Measurements from ENCODE around the gene MVD.
A peak's percentile ranks its signal among the peaks of the same experiment; 100 is the strongest.

Gene MVD

DNA sequence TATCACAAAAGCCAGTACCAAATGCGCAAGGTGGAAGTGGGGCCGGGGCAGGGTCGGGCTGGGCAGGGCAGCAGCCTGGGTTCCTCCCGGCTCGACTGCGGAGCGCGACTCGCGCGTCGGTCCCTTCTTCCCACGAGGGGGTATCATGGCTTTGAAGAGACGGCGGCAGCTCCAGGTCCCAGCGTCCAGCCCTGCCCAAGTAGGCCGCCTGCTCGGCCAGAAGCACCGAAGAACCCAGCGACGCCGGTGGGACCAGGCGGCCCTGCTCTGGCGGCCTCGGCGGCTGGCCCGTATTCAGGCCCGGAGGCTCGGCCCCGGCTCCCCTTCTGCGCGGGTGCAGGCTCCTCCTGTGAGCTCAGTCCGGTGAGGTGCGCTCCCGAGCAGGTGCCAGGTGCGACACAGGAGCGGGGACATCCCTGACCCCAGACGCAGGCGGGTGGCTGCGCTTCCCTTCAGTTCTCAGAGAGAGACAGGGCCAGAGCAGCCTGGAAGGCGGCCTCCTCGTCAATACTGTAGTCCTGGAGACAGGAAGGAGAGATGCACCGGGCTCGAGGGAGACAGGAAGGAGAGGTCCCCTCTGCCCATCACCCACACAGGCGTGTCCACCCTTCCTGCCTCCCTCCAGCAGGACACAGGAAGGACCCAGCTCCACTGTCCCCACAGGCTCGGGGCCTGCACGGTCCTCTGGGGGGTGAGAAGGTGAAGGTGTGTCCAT is 34.4 kb upstream of the MVD start:
- DNase-seq, result no peak

DNA sequence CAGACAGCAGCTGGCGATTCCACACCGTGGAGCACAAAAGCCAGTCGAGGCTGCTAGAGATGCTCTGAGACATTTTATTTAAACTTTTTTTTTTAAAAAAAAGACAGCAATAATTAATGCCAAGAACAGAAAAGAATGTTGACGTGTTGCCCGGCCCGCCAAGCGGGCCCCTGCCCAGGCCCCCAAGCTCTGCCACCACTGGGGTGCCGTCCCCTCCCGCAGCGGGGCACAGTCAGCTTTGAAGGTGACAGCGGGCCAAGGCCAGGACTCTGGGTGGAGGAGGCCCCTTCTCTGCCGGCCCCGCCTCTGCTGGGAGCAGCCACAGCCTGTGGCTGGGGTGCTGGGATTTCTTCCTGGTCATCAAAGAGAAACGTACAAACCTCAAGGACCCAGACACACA is 33.5 kb upstream of the MVD start:
- DNase-seq, result no peak

DNA sequence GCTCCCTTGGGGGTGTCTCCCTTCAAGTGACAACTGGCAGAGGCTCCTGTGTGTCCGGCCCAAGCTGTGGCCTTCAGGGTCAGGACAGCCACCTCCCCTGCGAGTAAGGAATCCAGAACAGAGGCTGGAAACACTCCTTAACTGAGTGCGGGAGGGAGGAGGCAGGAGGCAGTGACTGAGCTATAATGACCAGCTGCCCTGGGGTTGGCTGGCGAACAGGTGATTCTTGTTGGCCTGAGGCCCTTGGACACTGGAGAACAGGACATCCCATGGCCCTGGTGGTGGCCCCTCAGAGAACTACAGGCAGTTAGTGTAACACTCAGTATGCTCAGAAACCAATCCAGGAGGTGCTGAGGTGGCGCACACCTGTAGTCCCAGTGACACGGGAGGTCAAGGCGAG is 32.9 kb upstream of the MVD start:
- DNase-seq, result no peak

DNA sequence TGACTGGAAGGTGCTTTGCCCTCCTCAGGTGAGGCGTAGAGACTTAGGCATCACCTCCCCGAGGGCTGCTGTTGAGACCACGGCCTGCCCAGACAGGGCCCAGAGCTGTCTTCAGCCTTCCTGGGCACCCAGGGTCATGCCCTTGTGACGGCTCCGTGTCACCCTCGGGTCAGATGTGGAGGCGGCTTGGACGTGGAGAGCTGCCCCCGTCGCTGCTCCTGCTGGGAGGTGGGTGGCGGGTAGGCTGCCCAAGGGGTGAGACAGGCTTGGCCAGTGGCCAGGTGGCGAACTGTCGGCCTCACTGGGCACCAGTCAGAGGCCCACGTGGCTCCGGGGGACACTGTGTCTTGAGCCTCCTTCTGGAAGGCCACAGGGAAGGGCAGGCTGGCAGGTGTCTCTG is 32.3 kb upstream of the MVD start:
- peak; percentile 28 to 66 (median 62) for DNase-seq

DNA sequence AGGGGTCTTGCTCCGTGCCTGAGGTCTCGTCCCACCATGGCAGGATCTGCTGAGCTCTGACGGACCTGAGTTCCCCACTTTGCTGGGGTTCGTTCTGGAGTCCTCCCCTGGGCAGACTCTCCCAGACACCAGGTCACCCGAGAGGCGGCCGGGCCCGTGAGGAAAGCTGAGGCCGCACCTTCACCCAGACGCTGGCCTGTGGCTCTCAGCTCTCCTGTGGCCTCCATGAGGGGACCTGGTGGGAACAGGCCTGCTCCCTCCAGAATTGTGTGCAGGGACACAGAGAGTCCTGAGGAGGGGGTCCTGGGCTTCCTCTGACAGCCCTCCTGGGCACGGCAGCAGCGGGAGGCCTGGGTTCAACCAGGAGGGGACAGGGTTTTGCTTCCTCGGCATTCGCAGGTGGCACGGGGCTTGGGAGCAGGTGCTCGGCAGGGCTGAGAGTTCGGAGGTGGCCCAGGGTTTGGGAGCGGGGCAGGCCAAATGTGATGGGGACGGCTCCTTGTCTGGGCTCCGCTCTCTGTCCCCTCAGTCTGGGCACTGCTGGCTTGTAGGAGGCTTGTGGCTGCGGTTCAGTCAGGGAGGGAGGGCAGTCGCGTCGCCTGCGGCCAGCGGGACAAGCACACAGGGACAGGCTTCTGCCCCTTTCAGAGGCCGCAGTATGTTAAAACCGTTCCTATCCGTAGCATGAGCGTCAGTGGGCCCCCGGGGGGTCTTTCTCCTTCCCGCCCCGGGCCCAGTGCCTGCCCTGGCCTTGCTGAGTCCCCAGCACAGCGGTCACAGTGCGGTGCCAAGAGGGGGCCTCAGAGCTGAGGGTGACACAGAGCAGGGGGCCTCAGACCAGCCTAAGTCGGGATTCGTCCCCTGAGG is 31.6 kb upstream of the MVD start:
- no peak for DNase-seq

DNA sequence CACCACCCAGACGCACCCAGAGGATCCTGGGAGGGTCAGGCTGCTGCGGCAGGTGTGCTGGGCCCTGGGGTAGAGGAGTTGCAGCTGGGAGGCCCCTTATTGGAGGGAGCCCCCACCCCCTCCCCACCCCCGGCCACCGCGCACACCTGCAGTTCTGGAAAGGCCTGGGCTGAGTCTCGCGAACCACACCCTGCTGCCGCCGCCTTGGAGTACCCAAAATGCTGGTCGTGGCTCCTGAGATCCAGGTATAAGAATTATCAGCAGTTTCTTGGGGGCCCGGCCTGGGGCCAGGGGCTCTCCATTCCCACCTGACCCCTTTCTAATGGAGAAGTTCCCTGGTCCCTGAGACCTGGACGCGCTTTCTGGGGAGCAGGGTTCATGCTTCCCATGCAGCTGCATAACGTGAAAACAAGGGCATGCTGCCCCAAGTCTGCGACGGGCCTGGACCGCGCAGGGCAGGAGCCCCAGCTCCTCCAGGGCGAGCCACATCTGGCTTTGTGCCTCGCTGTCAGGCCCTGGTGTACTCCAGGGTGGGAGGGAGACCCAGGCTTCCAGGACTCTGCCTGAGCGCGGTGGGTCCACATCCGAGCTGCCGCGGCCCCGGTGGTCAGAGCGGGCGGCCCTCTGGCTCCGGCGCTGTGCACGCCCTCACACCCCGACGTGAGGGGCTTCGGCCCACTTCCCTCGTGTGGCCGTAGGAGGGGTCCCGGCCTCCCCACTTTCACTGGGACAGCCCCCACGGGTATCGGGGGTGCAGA is 30.7 kb upstream of the MVD start:
- no peak for DNase-seq

DNA sequence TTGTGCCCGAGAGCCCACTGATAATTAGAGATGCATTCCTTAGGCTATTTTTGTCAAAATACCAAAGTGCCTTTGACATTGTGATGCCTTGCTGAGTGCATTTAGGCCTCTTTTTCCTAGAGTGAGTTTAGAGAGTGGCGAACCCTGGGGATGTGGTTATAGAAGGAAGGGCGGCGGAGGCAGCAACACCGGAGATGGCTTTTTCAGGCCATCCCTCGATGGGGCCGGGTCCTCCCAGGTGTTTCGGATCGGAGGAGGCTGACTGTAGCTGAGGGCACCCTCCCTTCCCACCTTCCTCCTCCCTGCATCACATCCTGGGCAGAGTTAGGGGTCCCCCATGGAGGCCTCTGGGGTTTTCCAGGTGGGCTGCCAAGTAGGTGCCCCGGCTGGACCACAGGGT is 30.0 kb upstream of the MVD start:
- no peak for DNase-seq

DNA sequence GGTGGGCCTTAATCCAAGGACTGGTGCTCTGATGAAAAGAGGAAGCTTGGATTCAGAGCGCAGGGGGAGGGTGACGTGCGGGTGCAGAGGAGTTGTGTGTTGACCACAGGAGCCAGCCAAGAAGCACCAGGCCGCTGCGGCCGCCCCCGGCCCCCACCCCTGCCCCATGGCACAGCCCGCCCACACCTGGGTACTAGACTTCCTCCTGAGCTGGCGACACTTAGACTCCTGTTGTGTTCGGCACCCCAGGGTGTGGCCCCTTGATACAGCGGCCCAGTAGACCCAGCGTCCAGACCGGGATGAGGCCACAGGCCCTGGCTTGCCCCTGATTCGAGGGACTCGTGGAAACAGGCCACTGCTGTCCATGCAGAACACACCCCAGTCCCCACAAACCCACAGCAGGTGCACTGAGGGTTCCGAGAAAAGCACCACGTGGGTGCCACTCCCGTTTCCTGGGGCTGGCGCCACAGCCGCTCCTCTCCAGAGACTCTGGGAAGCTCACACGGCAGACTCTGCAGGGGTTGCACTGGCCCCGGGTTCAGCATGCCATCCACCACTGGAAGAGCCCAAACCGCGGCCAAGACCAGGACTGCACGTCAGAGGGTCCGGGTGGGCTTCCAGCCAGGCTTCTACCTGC is 29.2 kb upstream of the MVD start:
- DNase-seq, result peak; percentile 89 to 96 (median 94)

DNA sequence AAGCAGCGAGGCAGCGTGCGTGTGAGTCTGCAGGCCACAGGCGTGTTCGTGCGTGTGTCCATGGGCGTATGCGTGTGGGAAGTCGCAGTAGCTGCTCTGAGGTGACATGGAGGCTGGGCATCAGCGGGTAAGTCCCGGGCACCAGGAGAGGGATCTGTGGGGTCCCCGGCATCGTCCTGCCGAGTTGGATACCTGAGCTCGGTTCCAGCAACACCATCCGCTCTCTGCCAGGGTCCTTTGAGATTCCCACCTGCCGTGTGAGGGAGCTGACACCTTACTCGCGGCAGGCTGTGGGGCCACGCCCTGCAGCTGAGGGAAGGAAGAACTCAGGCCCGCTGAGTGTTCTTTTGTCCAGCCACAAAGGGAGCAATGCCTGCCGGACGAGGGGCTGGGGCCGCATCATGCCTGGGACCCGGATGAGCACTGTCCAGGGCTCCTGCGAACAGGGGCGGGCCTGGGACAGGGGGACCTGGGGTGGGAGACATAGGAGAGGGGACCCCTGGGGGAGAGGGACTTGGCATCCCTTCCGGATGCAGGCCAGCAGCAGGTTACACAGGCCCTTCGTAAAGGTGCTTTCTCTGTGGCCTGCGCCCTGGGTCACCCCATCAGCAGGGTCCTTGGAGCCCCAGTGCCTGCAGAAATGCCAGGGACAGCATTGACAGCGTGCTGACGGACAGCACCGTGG is 28.4 kb upstream of the MVD start:
- no peak for DNase-seq

DNA sequence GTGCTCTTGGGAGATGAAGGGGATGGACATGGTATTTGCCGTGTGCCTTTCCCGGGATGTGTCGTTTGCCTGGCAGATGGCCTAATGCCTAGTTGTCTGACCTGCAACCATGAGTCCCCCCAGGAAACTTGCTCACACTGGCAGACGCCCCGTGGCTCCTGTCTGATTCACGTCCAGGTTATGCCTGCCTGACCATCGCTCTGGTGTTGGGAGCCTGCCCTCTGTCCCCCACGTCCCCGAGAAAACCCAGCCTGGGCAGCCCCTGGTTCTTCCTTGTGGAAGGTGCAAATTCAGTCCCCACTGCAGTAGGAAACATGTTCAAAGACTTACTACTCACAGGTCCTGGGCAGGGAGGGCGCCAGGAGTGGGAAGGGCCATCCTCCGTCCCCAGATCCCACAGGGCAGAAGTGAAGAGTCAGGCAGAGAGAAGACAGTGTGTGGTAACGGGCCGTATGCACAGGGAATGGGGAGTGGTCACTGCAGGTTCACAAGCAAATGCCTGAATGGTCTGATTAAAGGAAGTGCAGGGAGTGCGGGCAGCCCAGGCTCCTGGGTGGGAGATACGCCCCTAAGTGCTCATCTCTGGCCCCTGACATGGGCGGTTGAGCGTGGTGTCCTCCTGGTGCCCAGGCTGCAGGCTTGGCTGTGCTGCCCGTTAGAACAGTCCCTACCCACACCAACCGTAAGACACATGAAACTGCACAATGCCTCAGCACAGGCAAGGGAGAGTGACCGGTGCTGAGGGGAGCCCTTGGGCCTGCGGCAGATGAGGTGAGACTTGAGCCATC is 27.6 kb upstream of the MVD start:
- peak in 1 of 4 experiments; percentile 45 for DNase-seq

DNA sequence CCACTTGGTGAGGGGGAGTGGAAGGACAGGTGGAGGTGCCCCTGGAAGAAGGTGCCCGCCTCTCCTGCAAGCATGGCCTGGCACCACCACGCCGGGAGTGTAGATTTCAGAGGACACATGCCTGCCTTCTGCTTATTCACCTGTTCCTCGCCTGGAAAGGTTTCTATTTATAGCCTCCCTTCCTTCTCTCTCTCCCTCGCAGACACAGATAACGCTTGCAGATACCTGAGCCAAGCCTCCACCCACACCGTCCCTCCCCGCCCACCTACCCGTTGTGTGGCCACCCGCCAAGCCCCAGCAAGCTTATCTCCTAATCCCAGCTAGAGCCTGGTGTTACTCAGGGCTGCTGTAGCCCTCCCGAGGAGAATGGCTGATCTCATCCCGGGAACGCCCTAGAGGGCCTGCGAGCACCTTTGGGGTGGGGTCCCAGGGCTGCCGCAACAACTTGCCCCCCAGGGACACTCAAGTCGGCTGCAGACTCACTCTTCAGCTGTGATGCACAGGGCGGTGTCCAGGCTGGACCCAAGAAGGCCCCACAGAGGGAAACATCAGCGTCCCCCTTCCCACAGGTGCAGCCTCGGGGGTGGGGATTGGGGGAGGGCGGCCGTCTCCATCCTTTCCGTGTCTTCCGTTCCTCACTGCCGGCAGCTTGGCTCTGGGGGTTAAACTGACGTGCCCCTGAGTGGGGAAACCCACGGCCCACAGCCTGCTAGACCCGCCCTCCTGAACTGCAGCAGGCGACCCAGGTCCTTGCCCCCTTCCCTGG is 25.3 kb upstream of the MVD start:
- no peak for DNase-seq

DNA sequence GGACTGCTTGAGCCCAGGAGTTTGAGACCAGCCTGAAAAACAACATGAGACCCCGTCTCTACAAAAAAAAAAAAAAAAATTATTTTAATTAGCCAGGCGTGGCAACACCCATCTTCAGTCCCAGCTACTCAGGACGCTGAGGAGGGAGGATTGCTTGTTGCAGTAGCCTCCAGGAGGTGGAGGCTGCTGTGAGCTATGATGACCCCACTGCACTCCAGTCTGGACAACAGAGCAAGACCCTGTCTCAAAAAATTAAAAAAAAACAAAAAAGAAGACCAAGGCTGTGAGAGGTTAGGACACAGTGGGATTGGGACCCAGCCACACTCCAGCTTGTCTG is 24.8 kb upstream of the MVD start:
- no peak for DNase-seq

DNA sequence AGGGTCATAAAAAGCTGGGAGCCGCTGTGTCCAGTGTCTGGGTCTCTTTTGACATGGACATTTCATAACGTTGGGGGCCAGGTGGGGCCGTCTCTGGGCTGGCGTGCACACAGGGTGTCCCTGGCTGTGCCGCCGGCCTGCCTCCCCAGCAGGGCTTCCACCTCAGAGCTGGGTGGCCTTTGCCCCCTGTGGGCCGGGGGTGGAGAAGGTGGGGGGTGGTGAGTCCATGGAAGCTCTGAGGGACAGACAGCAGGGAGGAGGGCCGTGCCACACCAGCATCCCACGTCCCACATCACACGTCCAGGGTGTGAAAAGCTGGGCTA is 24.3 kb upstream of the MVD start:
- DNase-seq, result no peak

DNA sequence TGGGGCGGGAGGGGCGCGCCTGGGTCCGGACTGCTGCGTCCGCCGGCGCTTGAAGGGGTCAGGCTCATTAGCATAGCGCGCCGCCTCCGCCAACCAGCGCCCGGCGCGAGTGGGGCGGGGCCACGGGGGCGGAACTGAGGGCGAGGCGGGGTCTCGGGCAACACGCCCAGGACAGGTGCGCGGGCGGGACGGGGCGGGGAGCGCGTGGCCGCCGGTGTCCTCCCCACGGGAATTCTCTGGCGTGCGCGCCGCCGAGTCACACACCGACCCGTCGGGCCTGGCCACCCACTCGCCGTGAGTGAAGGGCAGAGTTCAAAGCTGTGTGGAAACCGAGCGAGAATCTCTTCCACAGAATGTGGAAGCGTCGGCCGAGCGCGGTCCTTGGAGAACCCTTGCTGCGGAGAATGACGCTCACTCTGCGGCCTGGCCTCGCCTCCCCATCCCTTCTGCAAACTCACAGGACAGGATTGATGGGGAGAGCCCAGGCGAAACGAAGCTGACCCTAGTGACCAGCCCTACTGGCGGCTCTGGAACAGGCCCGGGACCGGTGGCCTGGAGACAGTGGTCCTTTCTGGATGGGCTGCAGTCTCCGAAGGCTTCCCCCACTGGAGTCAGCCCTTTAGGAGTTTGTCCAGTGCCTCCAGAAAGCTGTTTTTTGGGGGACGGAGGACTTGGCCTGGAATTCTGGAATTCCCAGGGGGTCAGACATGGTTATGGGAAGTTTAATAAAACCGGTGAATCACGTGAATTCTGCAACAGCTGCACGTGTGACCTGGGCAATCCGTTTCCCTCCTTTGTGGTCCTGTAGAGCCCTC is 23.8 kb upstream of the MVD start, which contains the start of gene SNAI3:
Gene SNAI3, minus strand, starts transcription at position 69 of the 815 bp plus-strand sequence. CDS start 101 bp downstream, outside the sequence.
- DNase-seq, result peak; percentile 90 to 96 (median 96)

DNA sequence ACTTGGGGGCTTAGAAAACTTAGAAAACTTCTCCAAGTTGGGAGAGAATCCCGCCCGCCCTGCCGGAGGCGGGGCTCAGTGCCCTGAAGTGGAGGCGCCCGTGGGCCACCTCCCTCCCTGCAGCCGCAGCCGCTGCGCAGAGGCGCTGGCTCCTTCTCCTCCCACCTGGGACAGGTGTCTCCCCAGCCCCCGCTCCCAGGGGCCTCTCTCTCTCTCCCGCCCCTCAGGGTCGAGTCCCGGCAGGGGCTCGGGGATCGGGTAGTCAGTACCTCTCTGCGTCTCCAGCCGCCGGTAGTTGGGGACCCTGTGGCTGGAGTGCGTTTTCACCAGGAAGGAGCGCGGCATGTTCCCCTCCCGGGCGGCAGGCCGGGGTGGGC is 23.2 kb upstream of the MVD start:
- peak; percentile 36 to 71 (median 51) for DNase-seq

DNA sequence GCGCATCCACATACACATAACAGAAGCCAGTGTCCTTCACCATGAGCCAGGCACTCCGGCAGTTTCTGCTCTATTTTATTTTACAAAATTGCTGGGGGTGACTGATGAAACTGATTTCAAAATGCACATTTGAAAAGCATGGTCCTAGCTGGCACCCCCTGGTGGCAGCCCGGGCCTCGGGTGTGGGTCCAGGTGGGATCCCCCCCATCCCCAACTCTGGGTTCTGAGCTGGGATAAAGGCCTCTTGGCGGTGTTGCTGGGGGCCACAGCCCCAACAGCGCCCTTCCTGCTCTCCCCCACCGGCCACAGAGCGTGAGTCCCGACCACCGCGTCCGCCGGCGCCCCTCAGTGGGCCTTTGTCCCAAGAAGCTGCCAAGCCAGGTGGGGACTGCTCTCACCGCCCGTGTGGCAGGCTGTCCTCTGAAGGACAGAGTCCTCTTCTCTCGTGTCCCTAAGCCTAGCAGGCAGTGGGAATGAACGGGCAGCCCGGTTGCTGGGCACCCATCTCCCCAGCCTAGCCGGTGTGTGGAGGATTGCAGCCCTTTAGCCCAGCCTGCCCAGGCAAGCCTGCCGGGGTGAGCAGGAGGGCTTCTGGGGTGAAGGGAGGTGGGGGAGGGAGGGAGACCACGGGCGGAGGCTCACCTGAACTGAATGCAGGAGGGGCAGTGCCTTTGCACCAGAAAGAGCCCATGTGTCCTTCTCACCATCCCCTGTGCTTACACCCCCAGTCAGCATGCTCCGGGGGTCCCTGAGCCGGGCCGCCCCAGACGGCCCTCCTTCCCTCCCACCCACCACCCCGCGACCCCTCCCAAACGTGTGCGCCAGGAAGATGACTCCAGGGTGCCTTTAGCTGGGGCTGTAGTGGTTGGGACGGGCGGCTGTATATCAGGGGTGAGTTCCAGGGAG is 22.5 kb upstream of the MVD start:
- DNase-seq, result peak; percentile 72 to 87 (median 82)

DNA sequence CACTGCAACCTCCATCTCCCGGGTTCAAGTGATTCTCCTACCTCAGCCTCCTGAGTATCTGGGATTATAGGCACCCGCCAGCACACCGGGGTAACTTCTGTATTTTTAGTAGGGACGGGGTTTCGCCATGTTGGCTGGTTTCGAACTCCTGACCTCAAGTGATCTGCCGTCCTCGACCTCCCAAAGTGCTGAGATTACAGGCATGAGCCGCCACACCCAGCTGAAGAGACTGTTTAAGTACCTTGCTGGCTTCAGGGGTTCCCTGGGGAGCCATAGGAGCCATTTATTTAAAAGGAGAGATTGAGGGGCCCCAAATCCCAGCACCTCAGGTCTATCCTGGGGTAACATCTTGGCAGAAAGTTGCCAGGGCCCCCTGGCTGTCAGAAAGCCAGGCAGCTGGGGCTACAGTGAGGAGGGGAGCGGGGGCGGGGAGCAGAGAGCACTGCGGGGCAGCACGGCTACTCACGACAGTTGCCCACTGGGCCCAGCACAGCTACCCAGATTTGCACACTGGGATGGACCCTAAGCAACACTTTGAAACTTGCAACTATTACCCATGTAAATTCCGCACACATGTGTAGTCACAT is 21.8 kb upstream of the MVD start:
- peak in 1 of 4 experiments; percentile 37 for DNase-seq

Measured in suppressor macrophage (primary cell).